B cell (primary cell): ENCODE measurements around the gene SLC4A5. TPM values are rescaled to one million over a fixed set of nuclear protein-coding genes. Genes with fewer than 3 reads are reported as not detected.

Experiments used
- ATAC-seq: fragments of 200-7000 bp; cut with Tn5 transposase; one replicate; pipeline ENCODE4 v1.10.0; 2021; ENCODE audit warnings: low read depth, mild to moderate bottlenecking, moderate number of reproducible peaks, moderate library complexity
- CTCF ChIA-PET: fragments of 350-600 bp; sonication (Branson Sonifier 250); formaldehyde crosslinking; loops from one replicate; lab custom pipeline; 2021; ENCODE audit warnings: antibody characterized with exemption, inconsistent platforms; lab: Charles Lee
- POLR2A ChIA-PET: fragments of 350-600 bp; sonication (Branson Sonifier 250); formaldehyde crosslinking; loops from one replicate; lab custom pipeline; 2021; ENCODE audit warnings: antibody characterized with exemption; lab: Charles Lee
- DNase-seq: peaks from one replicate; pipeline ENCODE4 v3.0.0; 2013
- H2AFZ ChIP-seq: 2 replicates; pipeline ENCODE4 v1.6.1; 2012; ENCODE audit warnings: mild to moderate bottlenecking, low read depth, low read length; ENCODE audit not compliant: insufficient read depth, poor library complexity, severe bottlenecking
- H3K27ac ChIP-seq, 2 donors: 1 replicate in 1 of 2; 2 replicates in 1 of 2; pipeline ENCODE4 v1.5.1; 2012 to 2013; ENCODE audit warnings: low read length in 2 of 2, mild to moderate bottlenecking in 2 of 2, moderate library complexity in 1 of 2
- H3K27me3 ChIP-seq, 4 experiments: fragments of 200-600 bp in 1 of 4; sonication (generic) in 1 of 4; replicated peaks in 1 of 4; 1 replicate in 2 of 4; 2 replicates in 2 of 4; pipeline versions ENCODE4 v1.6.1 to v1.7.0; 2013 to 2016; ENCODE audit warnings: low read length in 3 of 4, mild to moderate bottlenecking in 2 of 4, mixed read lengths in 1 of 4, moderate library complexity in 1 of 4; ENCODE audit not compliant: insufficient read depth in 4 of 4, control insufficient read depth in 3 of 4; ENCODE audit errors: control extremely low read depth in 1 of 4
- H3K36me3 ChIP-seq, 2 experiments: replicated peaks in 1 of 2; 1 replicate in 1 of 2; 2 replicates in 1 of 2; pipeline versions ENCODE4 v1.6.1 to v1.7.1; 2013; ENCODE audit warnings: low read length in 1 of 2; ENCODE audit not compliant: insufficient read depth in 2 of 2, control insufficient read depth in 1 of 2; ENCODE audit errors: control extremely low read depth in 1 of 2, extremely low read depth in 1 of 2
- H3K4me1 ChIP-seq, 2 donors: fragments of 200-600 bp in 1 of 2; sonication (generic) in 1 of 2; 1 replicate in 1 of 2; 2 replicates in 1 of 2; pipeline versions ENCODE4 v1.5.1 to v1.6.1; 2013 to 2017; ENCODE audit warnings: low read length in 2 of 2; ENCODE audit not compliant: control insufficient read depth in 2 of 2, insufficient read depth in 2 of 2
- H3K4me2 ChIP-seq: replicated peaks from 2 replicates; pipeline ENCODE3; 2012; ENCODE audit warnings: mild to moderate bottlenecking, low read depth, low read length; ENCODE audit not compliant: poor library complexity, severe bottlenecking
- H3K4me3 ChIP-seq, 5 experiments: fragments of 200-600 bp in 1 of 5; sonication (generic) in 1 of 5; 1 replicate in 3 of 5; 2 replicates in 2 of 5; pipeline versions ENCODE4 v1.5.1 to v1.7.0; 2011 to 2016; ENCODE audit warnings: low read length in 4 of 5, mild to moderate bottlenecking in 4 of 5, low read depth in 2 of 5, control low read depth in 1 of 5, moderate library complexity in 1 of 5; ENCODE audit not compliant: insufficient read depth in 1 of 5; ENCODE audit errors: control extremely low read depth in 1 of 5, extremely low read depth in 1 of 5
- H3K79me2 ChIP-seq: fragments of 200-600 bp; sonication (generic); one replicate; pipeline ENCODE4 v1.6.0; 2016; ENCODE audit warnings: low read length; ENCODE audit not compliant: control insufficient read depth, insufficient read depth
- H3K9ac ChIP-seq: fragments of 200-600 bp; sonication (generic); 2 replicates; pipeline ENCODE4 v1.6.1; 2017; ENCODE audit warnings: mild to moderate bottlenecking, low read length, moderate library complexity
- H3K9me3 ChIP-seq, 3 donors: one replicate each; pipeline versions ENCODE4 v1.6.1 to v1.7.1; 2013; ENCODE audit warnings: low read length in 2 of 3; ENCODE audit not compliant: control insufficient read depth in 2 of 3, insufficient read depth in 1 of 3; ENCODE audit errors: control extremely low read depth in 1 of 3
- H4K20me1 ChIP-seq: 2 replicates; pipeline ENCODE4 v1.6.0; 2012; ENCODE audit warnings: mild to moderate bottlenecking, low read length; ENCODE audit not compliant: insufficient read depth, control insufficient read depth, poor library complexity, severe bottlenecking
- H3K27ac Mint-ChIP-seq: one replicate; pipeline ENCODE4 v1.8.0; 2021; ENCODE audit warnings: mixed read lengths
- H3K27me3 Mint-ChIP-seq: one replicate; pipeline ENCODE4 v1.8.0; 2021; ENCODE audit warnings: mixed read lengths
- H3K4me1 Mint-ChIP-seq: one replicate; pipeline ENCODE4 v1.8.0; 2021; ENCODE audit warnings: mixed read lengths
- H3K4me3 Mint-ChIP-seq: one replicate; pipeline ENCODE4 v1.8.0; 2021; ENCODE audit warnings: mixed read lengths
- H3K9me3 Mint-ChIP-seq: one replicate; pipeline ENCODE4 v1.8.0; 2022; ENCODE audit warnings: mixed read lengths; ENCODE audit not compliant: insufficient read depth
- CTCF ChIP-seq: fragments of 200-600 bp; IDR thresholded peaks from one replicate; pipeline ENCODE4 v1.8.0; 2022; ENCODE audit warnings: antibody characterized with exemption, mild to moderate bottlenecking
- EZH2 ChIP-seq: IDR thresholded peaks from 2 replicates; pipeline ENCODE4 v1.6.1; 2012; ENCODE audit warnings: borderline replicate concordance, low read depth, mild to moderate bottlenecking, moderate library complexity, low read length; ENCODE audit not compliant: insufficient read depth, poor library complexity, severe bottlenecking
- WGBS: methylation state at CpG from one replicate; pipeline ENCODE4 v1.1.5; 2013; ENCODE audit warnings: missing lambda C conversion rate; ENCODE audit not compliant: insufficient coverage; 5-methylcytosine and 5-hydroxymethylcytosine counted together
- intact Hi-C: fragments of 100-400 bp; cut with micrococcal nuclease; formaldehyde crosslinking; loops from one replicate; pipeline ENCODE4 v1.10.0; 2022
- polyA plus RNA-seq: library from polyadenylated mRNA; depleted of rRNA; stranded (reverse); fragments of >200 nt; gene quantifications from 2 replicates; pipeline ENCODE4 v1.2.3, GENCODE V29; 2012
- total RNA-seq, 2 donors: library from RNA; stranded (reverse); fragments of 120-200 nt in 1 of 2; gene quantifications; 1 replicate in 1 of 2; 2 replicates in 1 of 2; pipeline versions ENCODE4 v1.2.3 to v1.2.4, GENCODE V29; 2013 to 2022

SLC4A5 gene
- total and polyA plus RNA-seq, 2 donors (not counting 1 experiment from before 2014, with no cell fraction given) = 3.3 to 9.7 TPM

- Mint-ChIP-seq H3K27me3 (peaks cover 5% of the 10 kb centered on the region), H3K4me1 (peaks cover 16% of the 10 kb centered on the region), H3K9me3 (no peaks in the 10 kb centered on the region), H3K4me3 (peak overlapping the region; percentile 99), H3K27ac (peak overlapping the region; percentile 100)
- DNase-seq (no peak), ATAC-seq (no peak)
- Histone ChIP-seq H3K36me3 (no peaks in the 10 kb centered on the region), H3K4me3 (peak overlapping the region; percentile 71 to 88 (median 80)), H3K27me3 (peaks cover 0 to 7% (median 0%) of the 10 kb centered on the region in 4 experiments), H3K4me1 (peaks cover 18 to 24% of the 10 kb centered on the region in 2 donors), H2AFZ (peak overlapping the region; percentile 83), H3K9me3 (no peaks in the 10 kb centered on the region), H3K4me2 (peak overlapping the region; percentile 81), H4K20me1 (peaks cover 30% of the 10 kb centered on the region), H3K79me2 (peaks cover 63% of the 10 kb centered on the region), H3K27ac (peak overlapping the region; percentile 94 to 95), H3K9ac (peak overlapping the region; percentile 92)
- intact Hi-C loops = loop anchor here (1.0 to 10.0 kb wide), 5 partner anchors 139 to 654 kb away; partner anchors contain the start of genes DOK1, LOXL3, SEMA4F and TPRKB
- under 1% methylated on average over 9 of the region's 11 CpGs for WGBS
- ChIA-PET CTCF (interaction anchor here (0.7 to 2.2 kb wide), 23 partner anchors 9 to 567 kb away, joined by 3 to 11 read pairs (median 3); partner anchors contain the start of genes AUP1, C2orf81, HTRA2 and INO80B), POLR2A (interaction anchor here (0.9 to 1.6 kb wide), 8 partner anchors 23 to 138 kb away, joined by 3 to 6 read pairs (median 3); partner anchors contain the start of genes AUP1, C2orf81, HTRA2 and INO80B)
- TF ChIP-seq EZH2 (no peak), CTCF (no peak)
Measured at GRCh38 chr2:74391209-74391579, 48.0 kb upstream of the SLC4A5 start.

GRCh38 chr2:74390606-74391005 lies 47.4 kb upstream of the SLC4A5 start:
- Histone ChIP-seq H3K9me3 (no peaks in the 10 kb centered on the region), H4K20me1 (peaks cover 33% of the 10 kb centered on the region), H3K27ac (no peak overlapping the region), H2AFZ (peak overlapping the region; percentile 83), H3K4me1 (peaks cover 18 to 24% of the 10 kb centered on the region in 2 donors), H3K4me3 (peak overlapping the region in 4 of 5 experiments; percentile 76 to 88 (median 84)), H3K27me3 (peaks cover 0 to 7% (median 0%) of the 10 kb centered on the region in 4 experiments), H3K79me2 (peaks cover 69% of the 10 kb centered on the region), H3K4me2 (peak overlapping the region; percentile 81), H3K9ac (peak overlapping the region; percentile 92), H3K36me3 (no peaks in the 10 kb centered on the region)
- ChIA-PET POLR2A (interaction anchor here (0.9 to 1.6 kb wide), 6 partner anchors 23 to 139 kb away, joined by 3 to 6 read pairs (median 3); partner anchors contain the start of genes AUP1, C2orf81, HTRA2 and INO80B), CTCF (interaction anchor here (0.8 to 2.0 kb wide), 10 partner anchors 10 to 566 kb away, joined by 3 to 10 read pairs (median 4); partner anchors contain the start of gene MOGS)
- Mint-ChIP-seq H3K27ac (peak overlapping the region; percentile 72), H3K27me3 (peaks cover 5% of the 10 kb centered on the region), H3K4me1 (peaks cover 16% of the 10 kb centered on the region), H3K4me3 (peak overlapping the region; percentile 78), H3K9me3 (no peaks in the 10 kb centered on the region)
- TF ChIP-seq EZH2 (no peak), CTCF (no peak)
- intact Hi-C loops = loop anchor here (1.0 to 10.0 kb wide), 5 partner anchors 138 to 654 kb away; partner anchors contain the start of genes DOK1, LOXL3, SEMA4F and TPRKB
- 97% methylated on average over 4 of the region's 5 CpGs for WGBS
- DNase-seq (no peak), ATAC-seq (no peak)
